ENCODE measurements around the gene ANAPC7.

DNA sequence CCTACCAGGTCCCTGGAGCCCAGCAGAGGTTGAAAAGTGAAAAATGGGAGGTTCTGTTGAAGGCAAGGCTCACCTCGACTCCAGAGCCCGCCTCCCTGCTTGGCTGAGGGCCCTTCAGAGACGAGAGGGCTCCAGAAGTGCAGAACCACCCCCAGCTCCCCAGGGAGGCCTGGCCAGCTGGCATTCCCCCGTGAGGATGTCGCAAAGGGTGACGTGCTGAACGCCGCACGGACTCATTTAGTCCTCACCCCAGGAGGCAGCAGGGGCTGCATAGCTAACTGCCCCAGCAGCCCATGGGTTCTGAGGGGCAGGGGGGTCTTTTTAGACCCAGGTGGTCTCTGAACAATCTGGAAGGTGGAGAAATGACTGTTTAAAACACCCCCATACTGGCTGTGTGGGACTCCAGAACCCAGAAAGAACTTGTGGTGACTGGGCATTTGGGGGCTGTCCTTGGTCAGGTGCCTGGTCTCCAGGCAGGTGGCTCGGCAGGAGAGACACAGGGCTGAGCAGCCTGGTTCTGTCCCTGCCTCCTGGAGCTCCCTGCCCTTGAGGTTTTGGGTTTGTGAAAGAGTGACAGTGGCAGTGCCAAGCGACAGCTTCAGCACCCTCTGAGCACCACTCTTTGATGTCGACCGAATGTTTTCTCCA lies 32.0 kb downstream of the ANAPC7 start:
- TF ChIP-seq CTCF (conservative IDR thresholded peaks at IDR 0.05; ENCODE audit: low read length), result no peak
- TF ChIP-seq EZH2phosphoT487 (IDR thresholded peaks at IDR 0.05; ENCODE audit: borderline replicate concordance), result no peak

Measured in Loucy (cell line).